ENCODE results near the gene FRMPD2.

DNA sequence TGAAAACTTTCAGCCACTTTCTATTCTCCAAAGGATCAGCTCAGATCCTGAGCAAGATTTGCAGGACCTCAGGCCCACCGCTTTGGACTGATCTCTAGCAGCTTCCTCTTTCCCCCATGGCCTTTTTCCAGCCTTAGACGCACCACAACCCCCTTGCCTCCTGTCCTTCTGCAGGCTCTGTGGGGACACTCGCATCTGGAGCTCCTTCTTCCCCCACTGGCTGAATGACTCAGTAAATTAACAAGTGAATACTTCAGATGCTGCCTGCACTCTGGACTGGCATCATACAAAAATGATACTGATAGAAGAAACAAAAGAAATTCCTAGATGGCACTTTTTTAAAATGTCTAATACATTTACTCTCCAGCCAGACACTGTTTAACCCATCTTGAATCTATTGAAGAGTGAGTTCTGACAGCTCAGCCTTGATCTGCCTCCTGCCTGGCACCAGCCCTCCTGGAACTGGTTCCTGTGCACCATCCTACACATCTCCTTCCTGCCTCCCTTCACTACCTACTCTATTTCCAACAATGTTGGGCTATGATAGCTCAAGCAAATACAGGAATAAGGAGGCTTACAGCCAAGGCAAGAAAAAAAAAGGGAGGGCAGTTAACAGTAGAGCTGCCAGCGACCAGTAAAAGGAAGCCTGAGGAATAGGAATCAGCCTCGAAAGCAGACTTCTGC lies 3.3 kb downstream of the FRMPD2 start:
- no peak for TF ChIP-seq POLR2A (IDR thresholded peaks at IDR 0.05)
- TF ChIP-seq, protein P1, sequence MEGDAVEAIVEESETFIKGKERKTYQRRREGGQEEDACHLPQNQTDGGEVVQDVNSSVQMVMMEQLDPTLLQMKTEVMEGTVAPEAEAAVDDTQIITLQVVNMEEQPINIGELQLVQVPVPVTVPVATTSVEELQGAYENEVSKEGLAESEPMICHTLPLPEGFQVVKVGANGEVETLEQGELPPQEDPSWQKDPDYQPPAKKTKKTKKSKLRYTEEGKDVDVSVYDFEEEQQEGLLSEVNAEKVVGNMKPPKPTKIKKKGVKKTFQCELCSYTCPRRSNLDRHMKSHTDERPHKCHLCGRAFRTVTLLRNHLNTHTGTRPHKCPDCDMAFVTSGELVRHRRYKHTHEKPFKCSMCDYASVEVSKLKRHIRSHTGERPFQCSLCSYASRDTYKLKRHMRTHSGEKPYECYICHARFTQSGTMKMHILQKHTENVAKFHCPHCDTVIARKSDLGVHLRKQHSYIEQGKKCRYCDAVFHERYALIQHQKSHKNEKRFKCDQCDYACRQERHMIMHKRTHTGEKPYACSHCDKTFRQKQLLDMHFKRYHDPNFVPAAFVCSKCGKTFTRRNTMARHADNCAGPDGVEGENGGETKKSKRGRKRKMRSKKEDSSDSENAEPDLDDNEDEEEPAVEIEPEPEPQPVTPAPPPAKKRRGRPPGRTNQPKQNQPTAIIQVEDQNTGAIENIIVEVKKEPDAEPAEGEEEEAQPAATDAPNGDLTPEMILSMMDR (IDR thresholded peaks at IDR 0.05) = no peak
- no peak for TF ChIP-seq EP300 (IDR thresholded peaks at IDR 0.05; ENCODE audit: low read depth)
- TF ChIP-seq POLR2AphosphoS5 (IDR thresholded peaks at IDR 0.05) = no peak

All from transverse colon (tissue), 4 donors.